Measurements from ENCODE around the gene THBS2. TPM values are rescaled to one million over a fixed set of nuclear protein-coding genes. Genes with fewer than 3 reads are reported as not detected.

The THBS2 gene
- total and polyA plus RNA-seq, 2 donors (not counting 1 experiment from before 2014, with no cell fraction given): 86.5 to 269 TPM

DNA sequence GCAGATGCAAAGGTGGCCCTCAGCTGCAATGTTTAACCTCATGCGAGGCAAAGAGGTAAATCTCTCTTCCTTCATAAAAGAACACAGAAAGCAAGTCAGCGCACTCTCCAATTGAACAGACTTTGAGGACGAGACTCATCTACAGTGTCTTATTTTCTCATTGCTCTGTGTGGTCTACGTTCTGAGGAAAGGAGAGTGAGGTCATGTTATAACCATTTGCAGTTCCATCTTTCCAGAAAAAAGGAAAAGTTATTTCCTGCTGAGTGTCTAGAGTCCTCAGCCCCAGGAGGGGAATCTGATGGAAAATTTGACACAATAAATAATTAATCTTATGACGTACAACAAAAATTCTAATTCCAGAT, 35.6 kb upstream of the THBS2 start:
- peak in 1 of 2 donors; percentile 41 for DNase-seq (ENCODE audit: low read depth in 2 of 2)
- H3K4me1 ChIP-seq (ENCODE audit: control insufficient read depth, extremely low read depth, insufficient read depth, low read length): peaks cover 7% of the 10 kb centered on the region
- H3K4me3 ChIP-seq (replicated peaks in 1 of 4; ENCODE audit: control extremely low read depth in 1 of 4, insufficient read depth in 1 of 4, low read depth in 3 of 4, low read length in 4 of 4): no peak overlapping the region
- no peaks in the 10 kb centered on the region for H3K36me3 ChIP-seq (ENCODE audit: control insufficient read depth, insufficient read depth, low read length)
- no peak overlapping the region for H2AFZ ChIP-seq (ENCODE audit: low read length)
- no peak for TF ChIP-seq EZH2 (IDR thresholded peaks at IDR 0.05; ENCODE audit: low read length, missing control alignments)
- TF ChIP-seq, protein P1, sequence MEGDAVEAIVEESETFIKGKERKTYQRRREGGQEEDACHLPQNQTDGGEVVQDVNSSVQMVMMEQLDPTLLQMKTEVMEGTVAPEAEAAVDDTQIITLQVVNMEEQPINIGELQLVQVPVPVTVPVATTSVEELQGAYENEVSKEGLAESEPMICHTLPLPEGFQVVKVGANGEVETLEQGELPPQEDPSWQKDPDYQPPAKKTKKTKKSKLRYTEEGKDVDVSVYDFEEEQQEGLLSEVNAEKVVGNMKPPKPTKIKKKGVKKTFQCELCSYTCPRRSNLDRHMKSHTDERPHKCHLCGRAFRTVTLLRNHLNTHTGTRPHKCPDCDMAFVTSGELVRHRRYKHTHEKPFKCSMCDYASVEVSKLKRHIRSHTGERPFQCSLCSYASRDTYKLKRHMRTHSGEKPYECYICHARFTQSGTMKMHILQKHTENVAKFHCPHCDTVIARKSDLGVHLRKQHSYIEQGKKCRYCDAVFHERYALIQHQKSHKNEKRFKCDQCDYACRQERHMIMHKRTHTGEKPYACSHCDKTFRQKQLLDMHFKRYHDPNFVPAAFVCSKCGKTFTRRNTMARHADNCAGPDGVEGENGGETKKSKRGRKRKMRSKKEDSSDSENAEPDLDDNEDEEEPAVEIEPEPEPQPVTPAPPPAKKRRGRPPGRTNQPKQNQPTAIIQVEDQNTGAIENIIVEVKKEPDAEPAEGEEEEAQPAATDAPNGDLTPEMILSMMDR (conservative IDR thresholded peaks at IDR 0.05 in 1 of 2, IDR thresholded peaks at IDR 0.05 in 1 of 2; ENCODE audit: low read depth in 1 of 2, low read length in 2 of 2): no peak
- H3K27me3 ChIP-seq (ENCODE audit: control insufficient read depth, insufficient read depth, low read length): no peaks in the 10 kb centered on the region
- no peaks in the 10 kb centered on the region for H4K20me1 ChIP-seq (ENCODE audit: control insufficient read depth, extremely low read depth, insufficient read depth, low read length)
- H3K9me3 ChIP-seq (ENCODE audit: control insufficient read depth, insufficient read depth, low read depth, low read length): no peaks in the 10 kb centered on the region
- H3K27ac ChIP-seq (ENCODE audit: insufficient read depth, low read length): no peak overlapping the region
- H3K4me2 ChIP-seq (ENCODE audit: extremely low read depth, insufficient read depth, low read length): no peak overlapping the region
- H3K9ac ChIP-seq (ENCODE audit: insufficient read depth, low read length): no peak overlapping the region
- no peaks in the 10 kb centered on the region for H3K79me2 ChIP-seq (ENCODE audit: control insufficient read depth, insufficient read depth, low read length)

DNA sequence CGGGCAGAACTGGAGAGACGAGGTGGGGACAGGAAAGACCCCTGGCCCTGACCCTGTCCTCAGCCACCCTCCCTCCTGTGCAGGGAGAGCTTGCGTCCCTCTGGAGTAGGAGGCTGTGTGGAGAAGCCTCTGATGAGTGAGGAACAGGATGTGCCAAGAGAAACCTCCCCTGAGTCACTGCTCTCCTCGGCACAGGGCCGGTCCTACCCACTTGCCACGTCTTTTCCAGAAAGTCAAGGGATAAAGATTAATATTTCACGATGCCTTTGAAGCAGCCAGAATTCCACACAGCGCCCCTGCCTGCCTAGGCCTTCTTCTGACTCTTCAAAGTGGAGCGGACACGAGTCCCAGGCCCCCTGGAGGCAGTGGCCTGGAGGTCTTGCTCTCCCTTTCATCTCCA, 34.9 kb upstream of the THBS2 start:
- no peak for TF ChIP-seq EZH2 (IDR thresholded peaks at IDR 0.05; ENCODE audit: low read length, missing control alignments)
- no peak overlapping the region for H3K9ac ChIP-seq (ENCODE audit: insufficient read depth, low read length)
- no peak overlapping the region for H3K27ac ChIP-seq (ENCODE audit: insufficient read depth, low read length)
- no peak overlapping the region for H3K4me3 ChIP-seq (replicated peaks in 1 of 4; ENCODE audit: control extremely low read depth in 1 of 4, insufficient read depth in 1 of 4, low read depth in 3 of 4, low read length in 4 of 4)
- H3K4me2 ChIP-seq (ENCODE audit: extremely low read depth, insufficient read depth, low read length): no peak overlapping the region
- no peaks in the 10 kb centered on the region for H3K36me3 ChIP-seq (ENCODE audit: control insufficient read depth, insufficient read depth, low read length)
- no peaks in the 10 kb centered on the region for H3K79me2 ChIP-seq (ENCODE audit: control insufficient read depth, insufficient read depth, low read length)
- peak; percentile 55 to 80 for DNase-seq (ENCODE audit: low read depth in 2 of 2)
- H3K27me3 ChIP-seq (ENCODE audit: control insufficient read depth, insufficient read depth, low read length): no peaks in the 10 kb centered on the region
- H3K4me1 ChIP-seq (ENCODE audit: control insufficient read depth, extremely low read depth, insufficient read depth, low read length): peaks cover 7% of the 10 kb centered on the region
- H4K20me1 ChIP-seq (ENCODE audit: control insufficient read depth, extremely low read depth, insufficient read depth, low read length): no peaks in the 10 kb centered on the region
- no peaks in the 10 kb centered on the region for H3K9me3 ChIP-seq (ENCODE audit: control insufficient read depth, insufficient read depth, low read depth, low read length)
- no peak overlapping the region for H2AFZ ChIP-seq (ENCODE audit: low read length)

DNA sequence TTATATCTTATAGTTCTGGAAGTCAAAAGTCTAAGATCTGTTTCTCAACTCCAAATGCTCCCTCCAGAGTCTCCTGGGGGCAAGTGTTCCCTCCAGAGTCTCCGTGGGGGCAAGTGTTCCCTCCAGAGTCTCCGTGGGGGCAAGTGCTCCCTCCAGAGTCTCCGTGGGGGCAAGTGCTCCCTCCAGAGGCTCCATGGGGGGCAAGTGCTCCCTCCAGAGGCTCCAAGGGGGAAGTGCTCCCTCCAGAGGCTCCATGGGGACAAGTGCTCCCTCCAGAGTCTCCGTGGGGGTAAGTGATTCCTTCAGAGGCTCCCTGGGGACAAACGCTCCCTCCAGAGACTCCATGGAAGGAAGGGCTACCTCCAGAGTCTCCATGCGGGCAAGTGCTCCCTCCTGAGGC, 34.0 kb upstream of the THBS2 start:
- H3K79me2 ChIP-seq (ENCODE audit: control insufficient read depth, insufficient read depth, low read length): no peaks in the 10 kb centered on the region
- H2AFZ ChIP-seq (ENCODE audit: low read length): no peak overlapping the region
- peaks cover 7% of the 10 kb centered on the region for H3K4me1 ChIP-seq (ENCODE audit: control insufficient read depth, extremely low read depth, insufficient read depth, low read length)
- no peaks in the 10 kb centered on the region for H3K27me3 ChIP-seq (ENCODE audit: control insufficient read depth, insufficient read depth, low read length)
- no peaks in the 10 kb centered on the region for H3K36me3 ChIP-seq (ENCODE audit: control insufficient read depth, insufficient read depth, low read length)
- H3K4me3 ChIP-seq (replicated peaks in 1 of 4; ENCODE audit: control extremely low read depth in 1 of 4, insufficient read depth in 1 of 4, low read depth in 3 of 4, low read length in 4 of 4): no peak overlapping the region
- no peak for TF ChIP-seq EZH2 (IDR thresholded peaks at IDR 0.05; ENCODE audit: low read length, missing control alignments)
- TF ChIP-seq, protein P1 (conservative IDR thresholded peaks at IDR 0.05 in 1 of 2, IDR thresholded peaks at IDR 0.05 in 1 of 2; ENCODE audit: low read depth in 1 of 2, low read length in 2 of 2): no peak
- H4K20me1 ChIP-seq (ENCODE audit: control insufficient read depth, extremely low read depth, insufficient read depth, low read length): no peaks in the 10 kb centered on the region
- H3K4me2 ChIP-seq (ENCODE audit: extremely low read depth, insufficient read depth, low read length): no peak overlapping the region
- H3K27ac ChIP-seq (ENCODE audit: insufficient read depth, low read length): no peak overlapping the region
- no peak overlapping the region for H3K9ac ChIP-seq (ENCODE audit: insufficient read depth, low read length)
- DNase-seq (ENCODE audit: low read depth in 2 of 2): no peak
- H3K9me3 ChIP-seq (ENCODE audit: control insufficient read depth, insufficient read depth, low read depth, low read length): no peaks in the 10 kb centered on the region

Data from fibroblast of lung (primary cell).